HG03159 (cell line): ENCODE measurements around the gene DUSP1.

Experiments
- ATAC-seq: cut with Tn5 transposase; IDR thresholded peaks from one replicate; pipeline ENCODE4 v1.9.1; 2021; ENCODE audit warnings: mild to moderate bottlenecking, moderate library complexity; ENCODE audit not compliant: unreplicated experiment

The DUSP1 gene

GRCh38 chr5:172745838-172746237, 25.2 kb downstream of the DUSP1 start:
- no peak for ATAC-seq

- ATAC-seq: no peak
Measured at GRCh38 chr5:172745406-172745805, 25.6 kb downstream of the DUSP1 start.

GRCh38 chr5:172744123-172745104, 26.6 kb downstream of the DUSP1 start:
- ATAC-seq: no peak

- no peak for ATAC-seq
Measured at GRCh38 chr5:172743112-172743959, 27.7 kb downstream of the DUSP1 start.

- ATAC-seq: no peak
Measured at GRCh38 chr5:172741206-172741582, 29.8 kb downstream of the DUSP1 start.

GRCh38 chr5:172740428-172741205, 30.4 kb downstream of the DUSP1 start:
- no peak for ATAC-seq

GRCh38 chr5:172739375-172739774, 31.6 kb downstream of the DUSP1 start:
- ATAC-seq: no peak

GRCh38 chr5:172736508-172737135, 34.4 kb downstream of the DUSP1 start:
- ATAC-seq: no peak

- ATAC-seq: no peak
Measured at GRCh38 chr5:172735141-172735831, 35.7 kb downstream of the DUSP1 start.

- ATAC-seq: no peak
Measured at GRCh38 chr5:172733974-172734346, 37.0 kb downstream of the DUSP1 start.

GRCh38 chr5:172733131-172733973, 37.6 kb downstream of the DUSP1 start:
- ATAC-seq: no peak

GRCh38 chr5:172732201-172732865, 38.7 kb downstream of the DUSP1 start:
- no peak for ATAC-seq

GRCh38 chr5:172731680-172732074, 39.3 kb downstream of the DUSP1 start:
- no peak for ATAC-seq

GRCh38 chr5:172730981-172731679, 39.9 kb downstream of the DUSP1 start:
- ATAC-seq: no peak

GRCh38 chr5:172730222-172730621, 40.8 kb downstream of the DUSP1 start:
- no peak for ATAC-seq

- ATAC-seq: no peak
Measured at GRCh38 chr5:172729588-172729987, 41.4 kb downstream of the DUSP1 start.

- ATAC-seq: no peak
Measured at GRCh38 chr5:172728481-172729241, 42.3 kb downstream of the DUSP1 start.
